Thyroid gland (tissue), 4 donors: ENCODE data around the gene PGRMC2. TPM values are rescaled to one million over a fixed set of nuclear protein-coding genes. Genes with fewer than 3 reads are reported as not detected.

Experiments used
- DNase-seq, 2 donors: peaks; one replicate each; pipeline ENCODE4 v3.0.0-alpha.2; 2019
- H3K27ac ChIP-seq, 3 donors: fragments of 200-600 bp; sonication (generic); 1 replicate in 2 of 3; 2 replicates in 1 of 3; pipeline ENCODE4 v1.5.1; 2016 to 2019; ENCODE audit warnings: mild to moderate bottlenecking in 1 of 3, moderate library complexity in 1 of 3
- H3K27me3 ChIP-seq: fragments of 200-600 bp; sonication (generic); one replicate; pipeline ENCODE4 v1.5.1; 2019
- H3K36me3 ChIP-seq, 2 donors: fragments of 200-600 bp; sonication (generic); one replicate each; pipeline ENCODE4 v1.5.1; 2016 to 2019
- H3K4me1 ChIP-seq, 2 donors: fragments of 200-600 bp; sonication (generic); one replicate each; pipeline ENCODE4 v1.5.1; 2017 to 2019
- H3K4me3 ChIP-seq, 3 donors: fragments of 200-600 bp; sonication (generic); replicated peaks in 1 of 3; 1 replicate in 2 of 3; 2 replicates in 1 of 3; pipeline ENCODE4 v1.5.1; 2016; ENCODE audit warnings: mild to moderate bottlenecking in 1 of 3
- H3K9me3 ChIP-seq: fragments of 200-600 bp; sonication (generic); one replicate; pipeline ENCODE4 v1.5.1; 2017
- CTCF ChIP-seq, 6 experiments: fragments of 200-600 bp in 3 of 6; fragments of 450-650 bp in 3 of 6; sonication (generic) in 3 of 6; IDR thresholded peaks; one replicate each; pipeline ENCODE4 v1.5.1; 2016 to 2019; ENCODE audit warnings: antibody characterized with exemption in 6 of 6, mild to moderate bottlenecking in 2 of 6, inconsistent platforms in 1 of 6, moderate library complexity in 1 of 6
- POLR2A ChIP-seq, 2 donors: fragments of 450-650 bp; IDR thresholded peaks; one replicate each; pipeline ENCODE4 v1.6.1; 2017; ENCODE audit warnings: antibody characterized with exemption in 2 of 2, mild to moderate bottlenecking in 2 of 2, moderate library complexity in 1 of 2
- WGBS, 2 donors: methylation state at CpG; one replicate each; pipeline ENCODE4 v1.1.5; 2017; 5-methylcytosine and 5-hydroxymethylcytosine counted together
- intact Hi-C: fragments of 100-400 bp; cut with DNase I; formaldehyde crosslinking; loops from one replicate; pipeline ENCODE4 v1.15.1; 2023
- total RNA-seq, 4 donors: library from RNA; depleted of rRNA; stranded (reverse); fragments of >200 nt; gene quantifications; one replicate each; pipeline ENCODE4 v1.2.3, GENCODE V29; 2016

The PGRMC2 gene
- total RNA-seq, 4 donors from 2014 or later, result 46.5 to 68.9 (median 50.2) TPM

DNA sequence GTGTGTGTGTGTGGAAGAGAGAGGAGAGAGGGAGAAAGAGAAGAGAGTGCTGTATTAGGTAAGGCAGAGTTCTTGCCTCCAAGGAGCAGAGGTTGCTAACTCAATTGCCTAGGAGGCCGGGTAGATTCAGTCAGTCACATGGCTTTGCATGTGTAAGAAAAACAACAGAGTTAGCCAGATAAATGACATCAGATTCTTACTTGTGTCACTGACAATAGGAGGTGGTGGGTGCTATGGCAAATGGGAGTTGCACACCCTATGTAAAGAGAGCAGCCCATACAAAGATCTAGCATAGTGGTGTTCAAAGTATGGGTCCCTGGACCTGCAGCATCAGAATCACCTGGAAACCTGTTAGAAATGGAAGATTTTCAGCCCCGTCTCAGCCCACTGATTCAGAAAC lies 14.4 kb upstream of the PGRMC2 start:
- no peak for TF ChIP-seq POLR2A (IDR thresholded peaks at IDR 0.05)
- no peak for TF ChIP-seq CTCF (IDR thresholded peaks at IDR 0.05)
- 82 to 89% methylated on average over 2 of the region's 2 CpGs for WGBS, 2 donors

DNA sequence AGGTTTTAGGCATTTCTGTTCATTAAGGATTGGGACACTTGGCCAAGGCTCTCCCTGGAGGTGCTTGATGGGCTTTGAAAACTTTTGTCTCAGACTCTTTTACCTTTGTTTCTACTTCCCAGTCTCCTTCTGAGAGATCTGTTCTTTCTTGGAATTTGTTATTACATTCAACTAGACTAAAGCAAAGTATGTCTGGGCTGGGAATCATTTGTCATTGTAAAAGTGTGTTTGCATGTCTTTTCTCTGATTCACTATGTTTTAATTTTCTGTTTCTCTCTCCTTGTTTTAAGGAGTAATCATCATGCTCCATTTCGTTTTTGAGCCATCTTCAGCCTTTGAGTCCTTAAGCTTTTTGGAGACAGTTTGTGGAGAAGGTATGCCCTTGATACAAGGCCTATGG lies 12.2 kb upstream of the PGRMC2 start:
- no peak overlapping the region for H3K4me3 ChIP-seq
- no peak for DNase-seq
- no peak overlapping the region for H3K27ac ChIP-seq
- H3K27me3 ChIP-seq, result no peaks in the 10 kb centered on the region
- no peaks in the 10 kb centered on the region for H3K36me3 ChIP-seq
- WGBS, 2 donors, result 73 to 87% methylated on average over 1 of the region's 1 CpG
- no peaks in the 10 kb centered on the region for H3K9me3 ChIP-seq
- TF ChIP-seq POLR2A (IDR thresholded peaks at IDR 0.05) (no peak), CTCF (IDR thresholded peaks at IDR 0.05) (no peak)
- H3K4me1 ChIP-seq, result no peaks in the 10 kb centered on the region
- intact Hi-C loops, result no loop called here

More for the DNA sequence above, 14.4 kb upstream of the PGRMC2 start:
- no peak for DNase-seq
- Histone ChIP-seq H3K9me3 (no peaks in the 10 kb centered on the region), H3K36me3 (no peaks in the 10 kb centered on the region), H3K27me3 (no peaks in the 10 kb centered on the region), H3K4me3 (no peak overlapping the region), H3K27ac (no peak overlapping the region), H3K4me1 (no peaks in the 10 kb centered on the region)
- intact Hi-C loops, result no loop called here

DNA sequence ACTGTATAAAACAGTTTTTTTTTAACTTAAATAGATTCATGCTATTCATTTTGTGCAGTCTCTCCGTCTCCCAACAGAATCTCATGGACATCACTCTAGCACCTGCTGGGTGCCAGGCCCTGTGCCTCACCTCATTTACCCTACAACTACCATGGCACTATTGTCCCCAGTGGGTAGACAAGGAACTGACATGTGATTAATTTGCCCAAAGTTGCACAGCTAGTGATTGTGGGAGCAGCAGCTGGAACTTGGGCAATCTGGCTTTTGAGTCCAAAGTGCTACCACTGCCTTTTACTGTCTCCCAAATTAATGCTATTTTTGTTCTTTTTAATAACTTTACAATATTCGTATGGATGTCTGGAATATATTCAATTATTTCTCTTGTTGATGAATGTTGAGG lies 11.2 kb upstream of the PGRMC2 start:
- Histone ChIP-seq H3K27me3 (no peaks in the 10 kb centered on the region), H3K4me1 (no peaks in the 10 kb centered on the region), H3K36me3 (no peaks in the 10 kb centered on the region), H3K4me3 (no peak overlapping the region), H3K9me3 (no peaks in the 10 kb centered on the region), H3K27ac (no peak overlapping the region)
- TF ChIP-seq POLR2A (IDR thresholded peaks at IDR 0.05), result no peak
- TF ChIP-seq CTCF (IDR thresholded peaks at IDR 0.05), result no peak
- WGBS, 2 donors, result 87 to 93% methylated on average over 2 of the region's 2 CpGs
- intact Hi-C loops, result no loop called here
- no peak for DNase-seq

DNA sequence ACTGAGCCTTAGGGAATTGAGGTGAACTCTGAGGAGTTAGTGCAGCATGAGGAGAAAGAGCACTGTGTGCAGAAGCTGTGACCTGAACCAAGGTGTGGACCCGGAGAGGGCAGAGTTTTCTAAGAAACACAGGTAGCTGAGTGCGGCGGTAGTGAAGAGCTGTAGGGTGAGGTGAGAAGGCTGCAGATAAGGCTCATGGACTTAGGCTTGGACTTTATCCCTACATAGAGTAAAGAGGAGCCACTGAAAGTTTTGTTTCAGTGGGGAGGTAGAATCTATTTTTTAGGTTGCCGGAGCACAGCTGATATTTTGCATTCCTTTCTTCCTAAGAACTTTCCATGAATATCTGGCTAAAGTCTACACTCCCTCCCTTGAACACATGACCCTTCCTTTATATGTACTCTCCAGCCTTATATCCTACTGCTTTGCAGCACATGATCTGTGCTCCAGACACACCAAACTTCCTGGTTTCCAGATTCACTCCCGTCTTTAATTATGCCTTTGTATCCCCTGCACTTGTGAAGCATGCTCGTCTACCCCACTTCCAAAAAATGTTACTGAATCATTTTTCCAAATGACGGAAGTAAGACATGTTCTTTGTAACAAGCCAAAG lies 10.6 kb upstream of the PGRMC2 start:
- H3K9me3 ChIP-seq, result no peaks in the 10 kb centered on the region
- H3K36me3 ChIP-seq, result no peaks in the 10 kb centered on the region
- 90 to 92% methylated on average over 7 of the region's 7 CpGs for WGBS, 2 donors
- intact Hi-C loops, result no loop called here
- no peaks in the 10 kb centered on the region for H3K27me3 ChIP-seq
- TF ChIP-seq POLR2A (IDR thresholded peaks at IDR 0.05) (no peak), CTCF (IDR thresholded peaks at IDR 0.05) (no peak)
- H3K4me1 ChIP-seq, result no peaks in the 10 kb centered on the region
- no peak for DNase-seq
- H3K4me3 ChIP-seq, result no peak overlapping the region
- H3K27ac ChIP-seq, result no peak overlapping the region

DNA sequence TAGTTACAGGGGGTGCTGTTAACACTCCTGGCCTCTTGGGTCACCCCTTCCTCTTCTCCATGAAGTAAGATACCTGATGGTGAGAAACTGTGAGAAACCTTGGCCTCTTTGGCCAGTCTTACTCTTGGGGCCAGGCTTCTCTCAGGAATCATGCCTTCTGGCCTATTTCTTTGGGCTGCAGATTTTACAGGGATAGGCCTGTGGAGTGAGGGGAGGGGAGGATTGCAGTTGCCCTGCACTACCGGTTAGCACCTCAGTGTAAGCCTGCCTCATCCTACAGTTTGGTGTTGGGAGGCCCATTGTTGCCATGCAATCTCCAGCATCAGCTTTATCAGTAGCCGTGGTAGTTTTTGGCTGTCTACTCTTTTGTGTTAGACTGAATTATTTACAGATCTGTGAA lies 7.6 kb upstream of the PGRMC2 start:
- no peaks in the 10 kb centered on the region for H3K27me3 ChIP-seq
- DNase-seq, result no peak
- no peaks in the 10 kb centered on the region for H3K4me1 ChIP-seq
- TF ChIP-seq CTCF (IDR thresholded peaks at IDR 0.05) (no peak), POLR2A (IDR thresholded peaks at IDR 0.05) (no peak)
- H3K9me3 ChIP-seq, result no peaks in the 10 kb centered on the region
- 78 to 95% methylated on average over 2 of the region's 2 CpGs for WGBS, 2 donors
- no peak overlapping the region for H3K27ac ChIP-seq
- intact Hi-C loops, result no loop called here
- H3K4me3 ChIP-seq, result no peak overlapping the region
- no peaks in the 10 kb centered on the region for H3K36me3 ChIP-seq
